Ramos (cell line): ENCODE results near the gene MAP3K13.

ENCODE experiments used
- in situ Hi-C: fragments of 300-500 bp; cut with MboI; formaldehyde crosslinking; loops from one replicate; pipeline ENCODE4 v1.14.3; 2022; ENCODE audit warnings: low sequenced_read_pairs; ENCODE audit not compliant: unreplicated experiment

The MAP3K13 gene, protein sequence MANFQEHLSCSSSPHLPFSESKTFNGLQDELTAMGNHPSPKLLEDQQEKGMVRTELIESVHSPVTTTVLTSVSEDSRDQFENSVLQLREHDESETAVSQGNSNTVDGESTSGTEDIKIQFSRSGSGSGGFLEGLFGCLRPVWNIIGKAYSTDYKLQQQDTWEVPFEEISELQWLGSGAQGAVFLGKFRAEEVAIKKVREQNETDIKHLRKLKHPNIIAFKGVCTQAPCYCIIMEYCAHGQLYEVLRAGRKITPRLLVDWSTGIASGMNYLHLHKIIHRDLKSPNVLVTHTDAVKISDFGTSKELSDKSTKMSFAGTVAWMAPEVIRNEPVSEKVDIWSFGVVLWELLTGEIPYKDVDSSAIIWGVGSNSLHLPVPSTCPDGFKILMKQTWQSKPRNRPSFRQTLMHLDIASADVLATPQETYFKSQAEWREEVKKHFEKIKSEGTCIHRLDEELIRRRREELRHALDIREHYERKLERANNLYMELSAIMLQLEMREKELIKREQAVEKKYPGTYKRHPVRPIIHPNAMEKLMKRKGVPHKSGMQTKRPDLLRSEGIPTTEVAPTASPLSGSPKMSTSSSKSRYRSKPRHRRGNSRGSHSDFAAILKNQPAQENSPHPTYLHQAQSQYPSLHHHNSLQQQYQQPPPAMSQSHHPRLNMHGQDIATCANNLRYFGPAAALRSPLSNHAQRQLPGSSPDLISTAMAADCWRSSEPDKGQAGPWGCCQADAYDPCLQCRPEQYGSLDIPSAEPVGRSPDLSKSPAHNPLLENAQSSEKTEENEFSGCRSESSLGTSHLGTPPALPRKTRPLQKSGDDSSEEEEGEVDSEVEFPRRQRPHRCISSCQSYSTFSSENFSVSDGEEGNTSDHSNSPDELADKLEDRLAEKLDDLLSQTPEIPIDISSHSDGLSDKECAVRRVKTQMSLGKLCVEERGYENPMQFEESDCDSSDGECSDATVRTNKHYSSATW

DNA sequence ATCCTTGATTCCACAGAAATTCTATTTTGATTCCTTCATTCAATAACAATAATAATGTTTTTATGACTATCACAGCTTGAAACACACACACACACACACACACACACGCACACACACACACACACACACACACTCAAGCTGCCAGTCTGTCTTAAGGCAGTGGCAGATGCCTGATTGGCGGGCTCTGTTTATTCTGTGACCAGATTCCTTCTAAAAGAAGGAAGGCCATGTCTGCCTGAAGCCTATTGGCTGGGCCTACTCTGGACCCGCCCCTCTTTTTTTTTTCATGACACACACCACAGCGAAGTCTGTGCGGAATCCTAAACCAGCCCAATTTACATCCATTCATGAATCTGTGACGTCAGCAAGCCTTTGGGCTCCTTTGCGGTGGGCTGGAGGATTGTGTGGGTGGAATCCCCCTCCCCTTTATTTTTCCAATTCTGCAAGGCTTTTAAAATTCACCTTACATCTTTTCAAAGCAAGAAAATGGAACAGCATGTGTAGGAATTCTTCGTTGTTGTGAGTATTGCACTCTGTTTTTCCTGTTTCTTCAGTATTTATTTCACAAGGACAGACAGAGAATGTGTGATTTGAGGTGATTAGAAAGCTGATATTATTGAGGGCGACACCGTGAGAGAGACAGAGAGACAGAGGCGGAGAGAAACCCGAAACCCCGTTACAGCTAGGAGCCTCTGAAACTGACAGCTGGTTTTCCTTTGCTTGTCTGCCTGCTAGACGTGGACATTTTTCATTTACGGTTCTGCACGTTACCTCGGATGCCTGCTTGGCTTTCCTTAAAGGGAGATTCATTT is at the start of gene MAP3K13:
Gene MAP3K13, plus strand, starts transcription at position 287 of the 812 bp plus-strand sequence. CDS start 65,446 bp downstream, outside the sequence.
- in situ Hi-C loops: loop anchor here (25.0 kb wide), 1 partner anchor 199 kb away; the partner anchor contains the start of gene LIPH

DNA sequence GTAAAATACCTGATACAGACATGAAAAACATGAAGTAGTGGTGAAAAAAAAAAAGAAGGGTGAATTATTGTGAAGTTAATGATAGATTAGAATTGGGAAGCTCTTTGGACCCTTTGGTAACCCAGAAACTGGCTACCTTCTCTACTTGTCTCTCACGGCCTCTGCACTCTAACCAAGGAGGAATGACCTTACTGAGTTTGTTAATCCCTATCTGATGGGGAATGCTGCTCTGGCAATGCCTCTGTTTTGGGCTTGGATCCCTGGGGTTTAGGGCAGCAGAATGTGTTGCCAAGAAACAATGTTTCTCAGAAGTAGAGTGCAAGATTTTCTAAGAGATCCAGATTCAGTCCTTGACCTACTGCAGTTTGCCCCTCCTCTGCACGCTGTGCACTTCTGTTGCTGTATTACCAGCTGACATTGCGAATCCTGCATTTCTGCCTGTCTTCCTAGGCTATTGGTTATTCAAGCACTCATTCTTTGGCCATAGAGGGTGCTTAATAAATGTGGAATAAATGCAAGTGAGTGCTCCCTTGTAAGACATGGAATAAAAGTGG is 49.2 kb upstream of the MAP3K13 start:
- in situ Hi-C loops: no loop called here

DNA sequence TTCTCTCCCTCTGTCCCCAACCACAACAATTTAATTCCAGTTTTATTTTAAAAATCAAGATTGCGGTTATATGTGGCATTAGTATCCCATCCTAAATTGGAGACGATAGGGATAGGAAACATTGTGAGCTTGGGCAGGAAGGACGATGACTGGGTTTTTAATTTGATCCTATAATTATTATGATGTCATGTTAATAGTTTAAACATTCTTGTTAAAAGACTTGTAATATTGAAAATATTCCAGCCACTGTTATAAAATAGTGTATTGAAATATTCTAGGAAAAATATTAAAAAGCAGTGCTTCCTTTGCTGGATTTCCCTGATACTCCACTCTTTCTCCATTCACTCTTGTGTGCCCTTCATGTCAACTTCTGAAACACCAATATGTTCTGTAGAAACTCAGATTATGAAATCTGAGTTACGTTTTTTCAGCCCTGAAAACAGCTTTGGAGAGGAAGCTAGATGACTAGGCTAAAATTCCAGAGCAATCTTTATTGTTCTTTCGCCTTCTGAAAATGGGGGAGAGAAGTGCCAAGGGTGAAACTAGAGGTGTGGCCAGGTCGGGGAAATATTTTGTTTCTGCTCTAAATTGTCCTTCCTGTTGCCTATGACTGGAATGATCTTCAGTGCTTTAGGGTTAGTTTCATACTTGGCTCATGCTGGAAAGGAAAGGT is 46.1 kb upstream of the MAP3K13 start:
- in situ Hi-C loops: no loop called here

DNA sequence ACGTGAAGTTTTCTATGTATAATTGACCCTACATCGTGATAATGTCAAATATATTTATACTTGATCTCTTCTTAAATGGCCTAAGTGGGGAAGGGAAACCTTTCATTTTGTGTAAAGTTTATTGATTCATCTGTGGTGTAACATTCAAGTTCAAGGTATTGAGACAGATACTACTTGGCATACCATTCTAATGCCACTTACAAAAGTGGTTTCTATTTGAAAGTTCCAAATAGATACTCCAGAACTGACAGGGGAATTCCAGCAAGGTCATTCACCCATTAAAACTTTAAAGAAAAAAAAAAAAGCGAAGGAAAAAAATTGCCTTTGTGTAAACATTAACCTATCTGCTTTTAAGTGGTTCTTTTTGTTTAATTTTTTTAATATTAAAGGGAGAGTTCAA is 45.3 kb upstream of the MAP3K13 start:
- in situ Hi-C loops: no loop called here

DNA sequence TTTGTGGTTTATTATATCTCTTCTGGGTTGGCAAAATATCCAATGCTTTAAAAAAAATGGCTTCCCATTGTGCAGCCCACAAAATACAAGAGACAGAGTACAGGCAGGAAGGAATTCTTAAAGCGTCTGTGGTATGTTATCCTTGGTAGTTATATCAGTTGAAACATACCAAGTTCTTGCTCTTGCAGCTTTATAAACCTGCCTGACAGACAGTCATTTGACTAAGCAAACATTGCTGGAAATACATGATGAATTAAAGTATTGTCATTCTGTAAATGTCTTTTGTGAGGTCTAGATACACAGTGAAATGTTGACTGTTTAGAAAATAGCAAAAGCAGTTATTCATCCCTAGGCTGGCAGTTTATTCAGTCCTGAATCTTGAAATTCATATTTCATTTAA is 44.8 kb upstream of the MAP3K13 start:
- in situ Hi-C loops: no loop called here

DNA sequence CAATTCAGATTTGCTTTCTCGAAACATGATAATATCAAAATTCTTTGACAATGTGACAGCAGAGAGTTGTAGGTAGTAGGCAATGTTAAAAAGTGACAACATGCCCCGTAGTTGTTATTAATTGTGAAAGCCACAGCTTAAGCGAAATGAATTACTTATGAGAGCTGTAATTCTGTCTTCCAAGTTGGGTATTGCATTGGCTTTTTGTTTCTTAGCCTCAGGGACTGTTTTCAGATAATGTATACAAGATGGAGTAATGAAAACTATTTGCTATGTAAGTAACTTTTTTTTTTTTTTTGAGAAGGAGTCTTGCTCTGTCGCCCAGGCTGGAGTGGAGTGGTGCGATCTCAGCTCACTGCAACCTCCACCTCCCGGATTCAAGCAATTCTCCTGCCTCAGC is 43.1 kb upstream of the MAP3K13 start:
- in situ Hi-C loops: no loop called here

DNA sequence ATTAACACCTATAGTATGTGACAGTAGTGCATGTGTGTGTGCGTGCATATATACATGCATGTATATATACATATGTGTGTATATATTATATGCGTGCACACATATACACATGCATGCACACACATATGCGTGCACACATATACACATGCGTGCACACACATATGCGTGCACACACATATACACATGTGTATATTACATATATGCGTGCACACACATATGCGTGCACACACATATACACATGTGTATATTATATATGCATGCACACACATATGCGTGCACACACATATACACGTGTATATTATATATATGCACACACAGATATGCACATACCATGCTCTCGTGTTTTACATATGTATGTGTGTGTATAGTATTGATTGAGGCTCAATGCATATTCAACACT is 42.0 kb upstream of the MAP3K13 start:
- in situ Hi-C loops: no loop called here

DNA sequence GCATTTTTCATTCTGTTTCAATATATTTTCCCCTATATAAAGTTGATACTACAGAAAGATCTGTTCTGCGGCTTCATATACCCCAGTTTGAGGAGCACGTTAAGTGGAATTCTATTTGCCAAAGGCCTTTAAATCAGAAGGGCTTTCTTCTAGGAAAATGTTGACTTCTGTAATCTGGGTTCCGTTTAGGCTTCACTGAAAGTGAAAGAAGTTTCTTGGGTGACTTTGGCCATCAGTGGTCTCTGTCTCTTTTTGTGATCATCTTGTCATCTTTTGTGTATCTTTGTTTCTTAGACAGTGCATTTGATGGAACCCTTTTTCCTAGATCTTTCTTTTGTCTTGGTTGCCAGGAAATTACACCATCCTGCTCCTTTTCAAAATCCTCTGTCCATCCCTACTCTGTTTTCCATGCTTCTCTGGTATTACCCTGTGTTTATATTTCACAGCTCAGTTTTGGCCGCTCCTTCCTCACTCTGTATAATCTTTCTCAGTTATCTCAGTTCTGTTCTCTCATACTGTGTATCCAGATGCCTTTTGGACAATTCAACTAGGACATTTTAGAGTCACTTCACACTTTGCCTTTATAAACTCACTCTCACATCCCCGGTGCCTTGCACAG is 40.7 kb upstream of the MAP3K13 start:
- in situ Hi-C loops: no loop called here

DNA sequence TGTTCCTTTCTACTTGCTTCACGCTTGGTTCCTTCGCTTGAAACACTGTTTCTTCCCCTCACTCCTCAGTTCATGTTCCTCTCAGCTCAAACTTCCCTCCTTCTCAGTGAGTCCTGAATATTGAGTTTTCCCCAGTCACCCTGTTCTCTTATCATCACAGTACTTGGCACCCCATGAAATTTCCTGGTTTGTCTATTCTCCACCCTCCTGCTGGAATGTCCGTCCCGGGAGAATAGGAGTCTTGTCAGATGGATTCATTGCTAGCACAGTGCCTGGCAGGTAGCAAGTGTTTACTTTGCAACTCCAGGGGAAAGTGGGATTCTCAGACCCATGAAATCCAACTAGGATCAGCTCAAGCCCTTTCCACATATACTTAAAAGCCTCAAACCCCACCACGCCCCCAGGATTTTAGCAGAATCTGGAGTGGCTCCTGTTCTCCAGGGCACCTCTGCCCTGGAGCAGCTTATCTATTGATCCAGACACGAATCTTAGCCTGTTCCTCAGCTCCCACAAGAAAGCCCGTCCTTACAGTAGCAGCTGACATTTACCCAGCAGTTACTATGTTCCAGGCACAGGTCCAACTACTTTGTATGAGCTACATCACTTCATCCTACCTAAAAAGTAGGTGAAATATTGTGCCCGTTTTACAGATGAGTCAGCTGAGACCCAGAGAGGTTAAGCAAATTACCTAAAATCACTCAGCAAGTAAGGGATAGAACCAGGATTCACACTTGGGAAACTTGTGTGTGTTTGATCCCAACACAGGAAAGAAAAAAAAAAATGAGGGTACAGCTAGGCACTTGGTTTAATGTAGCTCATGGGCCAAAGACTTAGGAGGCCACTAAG is 36.8 kb upstream of the MAP3K13 start:
- in situ Hi-C loops: no loop called here

DNA sequence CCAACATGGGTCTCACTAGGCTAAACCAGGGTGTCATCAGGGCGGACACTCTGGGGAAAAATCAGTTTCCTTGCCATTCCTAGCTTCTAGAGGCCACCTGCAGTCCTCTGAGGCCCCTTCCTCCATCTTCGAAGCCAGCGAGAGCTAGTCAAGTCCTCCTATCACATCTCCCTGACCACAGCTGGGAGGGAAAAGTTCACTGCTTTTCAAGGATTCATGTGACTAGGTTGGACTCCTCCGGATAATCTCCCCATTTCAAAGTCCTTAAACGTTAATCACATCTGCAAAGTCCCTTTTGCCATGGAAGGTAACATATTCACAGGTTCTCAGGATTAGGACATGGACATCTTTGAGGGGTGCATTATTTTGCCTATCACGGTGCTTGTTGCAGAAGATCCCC is 35.9 kb upstream of the MAP3K13 start:
- in situ Hi-C loops: no loop called here

DNA sequence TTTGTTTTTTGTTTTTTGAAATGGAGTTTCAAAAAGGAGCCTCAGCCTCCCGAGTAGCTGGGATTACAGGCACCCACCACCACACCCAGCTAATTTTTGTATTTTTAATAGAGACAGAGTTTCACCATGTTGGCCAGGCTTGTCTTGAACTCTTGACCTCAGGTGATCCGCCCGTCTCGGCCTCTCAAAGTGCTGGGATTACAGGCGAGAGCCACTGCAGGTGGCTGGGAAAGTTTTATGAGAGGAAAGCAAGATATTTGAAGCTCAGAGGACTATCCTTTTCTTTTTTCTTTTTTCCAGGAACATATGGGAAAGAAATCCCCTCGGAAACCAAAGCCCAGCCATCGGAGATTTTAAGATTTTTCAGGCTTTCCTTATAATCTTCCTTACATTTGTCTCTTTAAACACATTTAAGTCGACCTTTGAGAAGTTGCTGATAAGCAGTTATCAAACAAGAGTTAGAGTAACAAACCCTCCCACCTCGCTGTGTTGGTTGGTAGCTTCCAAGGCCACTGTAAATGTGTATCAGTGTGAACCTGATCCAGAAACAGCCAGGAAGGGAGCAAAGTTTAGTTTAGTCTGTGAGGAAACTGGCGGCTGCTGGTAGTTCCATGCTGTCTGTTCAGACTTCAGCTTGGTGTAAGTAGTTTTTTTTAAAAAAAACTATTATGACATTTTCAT is 34.5 kb upstream of the MAP3K13 start:
- in situ Hi-C loops: no loop called here

DNA sequence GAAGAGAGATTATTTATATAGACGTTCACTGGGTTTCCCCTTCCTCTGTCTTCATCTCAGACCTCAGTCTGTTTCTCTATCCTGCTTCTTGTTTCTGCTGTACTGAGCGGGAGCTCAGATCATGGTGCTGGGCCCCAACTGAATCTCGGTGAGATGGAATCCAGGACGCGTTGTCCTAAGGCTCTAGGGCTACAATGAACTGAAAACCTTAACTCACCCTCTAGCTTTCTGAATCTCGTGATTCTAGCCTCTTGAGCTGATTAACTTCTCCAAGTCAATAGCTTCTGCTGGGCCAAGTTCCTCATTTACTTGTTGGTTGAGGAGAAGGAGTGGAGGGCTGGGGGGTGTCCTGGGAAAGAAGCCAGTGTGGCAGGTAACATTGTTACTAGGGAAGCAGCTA is 32.7 kb upstream of the MAP3K13 start:
- in situ Hi-C loops: no loop called here

DNA sequence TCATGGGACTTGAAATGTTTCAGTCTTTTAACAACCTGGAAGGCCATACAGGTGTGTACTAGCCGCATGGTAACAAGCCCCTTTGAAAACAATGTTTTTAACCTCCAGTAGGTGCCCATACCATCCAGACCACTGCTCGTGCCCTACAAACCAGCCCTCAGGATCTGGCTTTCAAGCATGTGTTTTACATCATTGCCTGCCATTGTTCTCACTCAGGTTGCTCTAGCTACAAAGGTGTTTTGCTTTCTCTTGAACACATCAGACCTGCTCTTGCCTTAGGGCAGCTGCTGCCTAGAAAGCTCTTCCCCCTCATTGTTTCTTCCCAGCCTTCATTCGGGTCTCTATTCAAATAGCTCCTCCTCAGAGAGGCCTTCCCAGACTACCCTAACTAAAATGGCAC is 32.3 kb upstream of the MAP3K13 start:
- in situ Hi-C loops: no loop called here

DNA sequence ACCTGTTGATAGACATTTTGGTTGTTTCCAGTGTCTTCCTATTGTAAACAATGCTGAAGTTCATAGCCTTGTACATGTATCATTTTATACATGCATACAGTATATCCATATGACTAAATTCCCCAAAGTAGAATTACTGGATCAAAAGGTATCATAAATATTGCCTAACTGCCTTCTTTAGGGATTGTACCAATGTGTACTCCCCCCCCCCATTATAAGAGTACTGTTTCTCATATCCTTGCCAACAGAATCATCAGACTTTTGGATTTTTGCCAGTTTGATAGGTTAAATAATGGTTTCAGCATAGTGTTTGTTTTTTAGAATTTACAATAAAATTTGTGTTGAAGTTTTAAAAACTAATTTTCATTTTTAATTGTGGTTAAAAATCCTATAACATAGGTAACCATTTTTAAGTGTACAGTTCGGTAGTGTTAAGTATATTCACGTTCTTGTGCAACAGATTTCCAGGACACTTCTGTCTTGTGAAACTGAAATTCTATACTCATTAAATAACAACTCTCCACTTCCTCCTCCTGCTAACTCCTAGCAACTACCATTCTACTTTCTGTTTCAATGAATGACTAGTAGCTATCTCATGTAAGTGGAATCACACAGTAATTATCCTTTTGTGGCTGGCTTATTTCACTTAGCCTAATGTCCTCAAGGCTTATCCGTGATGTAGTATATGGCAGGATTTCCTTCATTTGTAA is 30.8 kb upstream of the MAP3K13 start:
- in situ Hi-C loops: no loop called here

DNA sequence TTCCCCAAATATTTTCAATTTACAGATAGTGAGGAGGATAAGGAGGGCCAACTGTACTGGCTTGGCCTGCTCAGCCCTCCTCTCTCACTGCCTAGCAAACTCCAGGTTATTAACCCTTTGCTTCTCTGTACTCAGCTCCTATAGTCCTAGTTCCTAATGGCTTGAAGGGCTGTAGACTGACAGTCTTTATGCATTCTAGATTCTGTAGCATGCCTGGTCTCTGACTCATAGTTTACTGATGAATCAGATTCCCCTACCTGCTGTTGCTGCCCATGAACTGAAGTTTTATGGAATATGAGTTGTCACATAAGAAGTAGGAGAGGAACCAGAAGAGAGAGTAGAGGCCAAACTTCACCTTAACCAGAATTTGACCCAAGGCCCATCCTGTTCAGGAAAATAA is 27.1 kb upstream of the MAP3K13 start:
- in situ Hi-C loops: no loop called here

DNA sequence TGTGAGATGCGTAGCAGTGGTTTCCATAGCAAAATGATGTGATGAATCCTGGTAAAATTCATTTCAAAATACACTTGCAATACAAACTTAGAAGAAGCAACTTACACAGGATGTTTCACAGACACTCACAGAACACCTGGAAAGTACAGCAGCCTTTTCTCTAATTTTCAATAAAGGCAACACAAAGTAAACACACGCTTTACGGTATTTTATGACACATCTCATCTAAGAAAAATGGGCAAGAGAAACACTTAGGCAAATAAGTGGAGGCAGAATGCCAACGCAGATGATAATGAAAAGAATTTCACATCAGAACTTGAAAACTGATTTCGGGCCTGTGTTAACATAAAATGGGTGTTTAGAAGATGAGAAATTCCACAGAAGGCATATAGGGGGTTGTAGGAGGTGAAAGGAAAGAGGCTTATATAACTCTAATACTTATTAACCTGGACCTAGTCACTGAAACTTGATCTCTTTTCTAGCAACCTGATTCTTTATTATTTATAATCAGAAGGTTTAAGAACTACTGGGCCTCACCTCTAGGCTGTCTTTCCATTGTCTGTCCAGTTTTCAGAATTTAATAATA is 25.6 kb upstream of the MAP3K13 start:
- in situ Hi-C loops: no loop called here

DNA sequence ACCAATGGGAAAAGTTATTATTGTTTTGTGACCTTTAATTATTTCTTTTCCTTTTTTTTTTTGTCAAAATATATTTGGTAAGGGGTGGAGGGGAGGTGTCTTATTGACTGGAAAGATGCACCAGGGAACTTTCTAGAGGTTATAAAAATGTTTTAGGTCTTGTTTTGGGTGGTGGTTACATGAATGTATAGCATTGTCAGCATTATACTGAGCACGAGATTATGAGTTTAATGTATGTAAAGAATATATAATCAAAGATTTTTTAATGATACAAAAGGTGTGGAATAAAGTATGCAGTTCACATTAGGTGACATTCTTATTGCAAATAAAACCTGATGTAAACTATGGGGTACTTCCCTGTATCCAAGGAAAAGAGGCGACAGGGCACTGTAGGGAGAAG is 23.0 kb upstream of the MAP3K13 start:
- in situ Hi-C loops: no loop called here
